ENCODE data around the gene AGO3.

- TF ChIP-seq POLR2A (IDR thresholded peaks at IDR 0.05) (no peak), CTCF (IDR thresholded peaks at IDR 0.05) (no peak)
Observed at GRCh38 chr1:35980090-35980489, 49.2 kb downstream of the AGO3 start.
